H1 (cell line): ENCODE results near the gene MALSU1. TPM values are rescaled to one million over a fixed set of nuclear protein-coding genes. Genes with fewer than 3 reads are reported as not detected.

Experiments used
- CTCF ChIA-PET: fragments of 300-600 bp; sonication (Branson Sonifier 250); formaldehyde crosslinking; loops from one replicate; lab custom pipeline; 2021; ENCODE audit not compliant: partially characterized antibody; lab: Charles Lee
- POLR2A ChIA-PET: fragments of 300-600 bp; sonication (Branson Sonifier 250); formaldehyde crosslinking; loops from one replicate; lab custom pipeline; 2021; ENCODE audit warnings: inconsistent platforms; ENCODE audit not compliant: partially characterized antibody; lab: Charles Lee
- DNase-seq, 2 experiments: peaks; one replicate each; pipeline versions ENCODE4 v3.0.0 to v3.0.0-alpha.2; 2010 to 2022; ENCODE audit warnings: low spot score in 2 of 2, low read depth in 1 of 2, mixed read lengths in 1 of 2
- FAIRE-seq: peaks from 2 replicates; lab custom pipeline; 2011; peaks lifted over from hg19 to GRCh38; lab: Jason Lieb, UNC
- H2AFZ ChIP-seq: 2 replicates; pipeline ENCODE4 v1.8.1; 2012; ENCODE audit warnings: low read length, inconsistent platforms
- H2AK5ac ChIP-seq: 2 replicates; pipeline ENCODE4 v1.6.1; 2013; ENCODE audit warnings: low read depth, low read length
- H2BK120ac ChIP-seq: replicated peaks from 2 replicates; pipeline ENCODE3; 2013; ENCODE audit warnings: low read depth, low read length, inconsistent platforms
- H2BK12ac ChIP-seq: 2 replicates; pipeline ENCODE4 v1.6.1; 2013; ENCODE audit warnings: low read depth, low read length
- H2BK15ac ChIP-seq: 2 replicates; pipeline ENCODE4 v1.6.1; 2013; ENCODE audit warnings: low read length
- H2BK20ac ChIP-seq: 2 replicates; pipeline ENCODE4 v1.6.1; 2013; ENCODE audit warnings: low read length
- H2BK5ac ChIP-seq: 2 replicates; pipeline ENCODE4 v1.6.1; 2013; ENCODE audit warnings: low read depth, low read length
- H3K14ac ChIP-seq: 2 replicates; pipeline ENCODE4 v1.6.1; 2013; ENCODE audit warnings: inconsistent platforms; ENCODE audit not compliant: insufficient read length
- H3K18ac ChIP-seq: 2 replicates; pipeline ENCODE4 v1.6.1; 2013; ENCODE audit warnings: low read length; ENCODE audit errors: extremely low read depth
- H3K23ac ChIP-seq: 2 replicates; pipeline ENCODE4 v1.6.1; 2013; ENCODE audit warnings: inconsistent platforms; ENCODE audit not compliant: insufficient read length
- H3K23me2 ChIP-seq: 2 replicates; pipeline ENCODE4 v1.6.1; 2013; ENCODE audit warnings: low read depth, low read length
- H3K27ac ChIP-seq: 2 replicates; pipeline ENCODE4 v1.6.1; 2011; ENCODE audit warnings: low read depth, low read length, inconsistent platforms
- H3K27me3 ChIP-seq, 4 experiments: replicated peaks in 1 of 4; 1 replicate in 1 of 4; 2 replicates in 3 of 4; pipeline versions ENCODE4 v1.6.1 to v1.8.1; 2011 to 2013; ENCODE audit warnings: low read length in 3 of 4, mild to moderate bottlenecking in 3 of 4, inconsistent platforms in 2 of 4, mixed read lengths in 2 of 4, moderate library complexity in 1 of 4; ENCODE audit not compliant: control insufficient read depth in 3 of 4, insufficient read depth in 3 of 4; ENCODE audit errors: extremely low read depth in 1 of 4
- H3K36me3 ChIP-seq, 4 experiments: 2 replicates each; pipeline versions ENCODE4 v1.6.1 to v1.8.1; 2011 to 2013; ENCODE audit warnings: mild to moderate bottlenecking in 4 of 4, low read length in 3 of 4, moderate library complexity in 2 of 4, control low read depth in 1 of 4, inconsistent platforms in 1 of 4; ENCODE audit not compliant: insufficient read depth in 4 of 4, control insufficient read depth in 2 of 4
- H3K4ac ChIP-seq: replicated peaks from 2 replicates; pipeline ENCODE3; 2013; ENCODE audit warnings: low read length, low read depth, mixed read lengths, inconsistent platforms; ENCODE audit not compliant: insufficient read length
- H3K4me1 ChIP-seq, 4 experiments: replicated peaks in 1 of 4; 1 replicate in 1 of 4; 2 replicates in 3 of 4; pipeline versions ENCODE4 v1.6.1 to v1.8.1; 2011 to 2013; ENCODE audit warnings: low read length in 3 of 4, inconsistent platforms in 2 of 4, mixed read lengths in 1 of 4; ENCODE audit not compliant: insufficient read depth in 4 of 4, control insufficient read depth in 3 of 4
- H3K4me2 ChIP-seq, 2 experiments: 2 replicates each; pipeline versions ENCODE4 v1.6.1 to v1.8.1; 2011 to 2013; ENCODE audit warnings: low read depth in 2 of 2, low read length in 2 of 2, control low read depth in 1 of 2, inconsistent platforms in 1 of 2, mild to moderate bottlenecking in 1 of 2; ENCODE audit not compliant: insufficient read depth in 1 of 2
- H3K4me3 ChIP-seq, 4 experiments: fragments of 200-600, 300-600 bp in 1 of 4; sonication (generic), shearing (Covaris generic), sonication (Bioruptor Twin) in 1 of 4; 2 replicates each; pipeline versions ENCODE4 v1.5.1 to v1.8.1; 2011 to 2016; ENCODE audit warnings: low read length in 4 of 4, low read depth in 3 of 4, control low read depth in 2 of 4, inconsistent platforms in 2 of 4, mild to moderate bottlenecking in 2 of 4, mixed read lengths in 1 of 4, moderate library complexity in 1 of 4; ENCODE audit not compliant: insufficient read depth in 2 of 4; ENCODE audit errors: extremely low read depth in 1 of 4
- H3K56ac ChIP-seq: replicated peaks from 2 replicates; pipeline ENCODE3; 2013; ENCODE audit warnings: low read depth, mild to moderate bottlenecking, mixed read lengths, low read length, inconsistent platforms; ENCODE audit not compliant: insufficient read length
- H3K79me1 ChIP-seq: 2 replicates; pipeline ENCODE4 v1.6.1; 2013; ENCODE audit warnings: low read depth, low read length, control low read depth
- H3K79me2 ChIP-seq, 2 experiments: 2 replicates each; pipeline versions ENCODE4 v1.6.1 to v1.8.1; 2012 to 2013; ENCODE audit warnings: low read length in 2 of 2, mild to moderate bottlenecking in 2 of 2, inconsistent platforms in 1 of 2; ENCODE audit not compliant: insufficient read depth in 2 of 2, control insufficient read depth in 1 of 2
- H3K9ac ChIP-seq, 4 experiments: replicated peaks in 1 of 4; 1 replicate in 1 of 4; 2 replicates in 3 of 4; pipeline versions ENCODE4 v1.6.1 to v1.8.1; 2011 to 2013; ENCODE audit warnings: low read depth in 3 of 4, low read length in 3 of 4, control low read depth in 2 of 4, mild to moderate bottlenecking in 2 of 4, moderate library complexity in 2 of 4, inconsistent platforms in 1 of 4; ENCODE audit errors: extremely low read depth in 1 of 4
- H3K9me3 ChIP-seq, 2 experiments: 2 replicates each; pipeline versions ENCODE4 v1.6.1 to v1.8.1; 2012 to 2013; ENCODE audit warnings: mild to moderate bottlenecking in 2 of 2, moderate library complexity in 2 of 2, control low read depth in 1 of 2, inconsistent platforms in 1 of 2, low read depth in 1 of 2, low read length in 1 of 2, mixed read lengths in 1 of 2; ENCODE audit not compliant: insufficient read depth in 2 of 2
- H4K20me1 ChIP-seq, 2 experiments: replicated peaks in 1 of 2; 2 replicates each; pipeline versions ENCODE3 to v1.8.1; 2011 to 2013; ENCODE audit warnings: inconsistent platforms in 2 of 2, low read length in 2 of 2, mild to moderate bottlenecking in 1 of 2; ENCODE audit not compliant: insufficient read depth in 2 of 2, control insufficient read depth in 1 of 2
- H4K5ac ChIP-seq: 2 replicates; pipeline ENCODE4 v1.6.1; 2013; ENCODE audit warnings: low read length, low read depth, mixed read lengths, inconsistent platforms; ENCODE audit not compliant: insufficient read length
- H4K8ac ChIP-seq: 2 replicates; pipeline ENCODE4 v1.8.0; 2013; ENCODE audit warnings: mild to moderate bottlenecking, moderate library complexity, low read length, inconsistent platforms; ENCODE audit not compliant: insufficient read depth; ENCODE audit errors: extremely low read depth
- H4K91ac ChIP-seq: replicated peaks from 2 replicates; pipeline ENCODE3; 2013; ENCODE audit warnings: low read length, mixed read lengths, inconsistent platforms; ENCODE audit not compliant: insufficient read length
- CHD2 ChIP-seq: IDR thresholded peaks from 2 replicates; pipeline ENCODE4 v1.6.1; 2012; ENCODE audit warnings: low read length, improper control_type of control experiment
- TAF7 ChIP-seq: optimal IDR thresholded peaks from 2 replicates; pipeline ENCODE3; 2011; ENCODE audit warnings: low read depth, mild to moderate bottlenecking, inconsistent platforms, low read length, moderate library complexity, borderline replicate concordance
- WGBS, 2 experiments: shearing (Covaris generic) in 1 of 2; methylation state at CpG; one replicate each; pipeline versions ENCODE4 v1.1.6 to v1.1.7; 2013 to 2015; ENCODE audit warnings: low lambda C conversion rate in 2 of 2, mixed read lengths in 2 of 2, inconsistent platforms in 1 of 2, low coverage in 1 of 2, missing lambda C conversion rate in 1 of 2; ENCODE audit not compliant: insufficient replicate concordance in 2 of 2, insufficient coverage in 1 of 2, insufficient read length in 1 of 2; ENCODE audit errors: extremely low coverage in 1 of 2, missing lambda C conversion rate in 1 of 2; 5-methylcytosine and 5-hydroxymethylcytosine counted together
- polyA plus RNA-seq, 7 experiments: library from polyadenylated mRNA; depleted of rRNA in 3 of 7; stranded (reverse) in 5 of 7; unstranded in 2 of 7; fragments of >200 nt in 5 of 7; fragments of 200-250 nt in 2 of 7; gene quantifications; 1 replicate in 5 of 7; 2 replicates in 1 of 7; 4 replicates in 1 of 7; pipeline versions ENCODE4 v1.2.1 to v1.2.3, GENCODE V29; 2011 to 2013; ENCODE audit warnings: missing spikeins in 2 of 7, mixed read lengths in 2 of 7
- total RNA-seq: library from RNA; stranded (reverse); fragmentation: NEBNext Ultra II Directional; extraction: Animal tissue kit (Norgen Biotek cat#: 25700); gene quantifications from 2 replicates; pipeline ENCODE4 v1.2.1, GENCODE V29; 2021

Gene MALSU1
- total and polyA plus RNA-seq, 2 of the 8 experiments (the other 6 are each of a cell fraction or from before 2014, with no cell fraction given): 73.5 to 84.0 TPM

- no peak overlapping the region for H4K91ac ChIP-seq
Observed at GRCh38 chr7:23346316-23346715, 47.2 kb downstream of the MALSU1 start.

More at GRCh38 chr7:23346316-23346715, 47.2 kb downstream of the MALSU1 start:
- no peak overlapping the region for H4K5ac ChIP-seq
- H2AK5ac ChIP-seq: no peak overlapping the region
- no peaks in the 10 kb centered on the region for H3K9me3 ChIP-seq
- H3K36me3 ChIP-seq: peaks cover 28 to 93% (median 65%) of the 10 kb centered on the region in 4 experiments
- H3K27me3 ChIP-seq: no peaks in the 10 kb centered on the region
- H3K56ac ChIP-seq: no peak overlapping the region
- FAIRE-seq (no peak), DNase-seq (no peak)
- H3K4me1 ChIP-seq: peaks cover 0 to 3% (median 2%) of the 10 kb centered on the region in 4 experiments; a peak in 1 of 7 replicates
- no peak overlapping the region for H2BK12ac ChIP-seq
- no peak overlapping the region for H4K8ac ChIP-seq
- TF ChIP-seq CHD2 (no peak), TAF7 (no peak)
- H3K23ac ChIP-seq: no peak overlapping the region
- H3K79me1 ChIP-seq: no peaks in the 10 kb centered on the region
- H3K23me2 ChIP-seq: no peaks in the 10 kb centered on the region
- H2BK15ac ChIP-seq: no peak overlapping the region
- no peak overlapping the region for H3K14ac ChIP-seq
- no peak overlapping the region for H2BK20ac ChIP-seq
- no peak overlapping the region for H3K4me2 ChIP-seq
- no peak overlapping the region for H3K27ac ChIP-seq
- no peak overlapping the region for H3K4ac ChIP-seq
- H2AFZ ChIP-seq: no peak overlapping the region
- peaks cover 1 to 7% of the 10 kb centered on the region in 2 experiments for H4K20me1 ChIP-seq
- no peak overlapping the region for H2BK5ac ChIP-seq
- ChIA-PET CTCF (interaction anchor here (1.3 to 1.5 kb wide), 2 partner anchors 12 to 16 kb away, joined by 3 to 5 read pairs; no protein-coding TSS in a partner anchor), POLR2A (interaction anchor here (0.6 kb wide), 1 partner anchor 11 kb away, joined by 3 read pairs; no protein-coding TSS in a partner anchor)
- H3K4me3 ChIP-seq: no peak overlapping the region
- WGBS, 2 experiments: 88% methylated on average over 2 of the region's 8 CpGs; no CpG with 5 or more reads in 1 of the 2 experiments
- H3K79me2 ChIP-seq: peaks cover 0 to 18% of the 10 kb centered on the region in 2 experiments; a peak in 2 of 4 replicates
- no peak overlapping the region for H2BK120ac ChIP-seq
- H3K18ac ChIP-seq: no peak overlapping the region
- H3K9ac ChIP-seq: no peak overlapping the region
